Activated T-helper 1 cell treated with anti-CD3 and anti-CD28 coated beads, Interleukin-2, amount 50 U/mL, for 16 hours (primary cell): ENCODE results near the gene ADD1.
"Not testable (repeated sequence)": the region's sequence is repeated elsewhere in the genome, so short reads cannot be mapped to it uniquely, and the experiment has no call there.

ENCODE experiments used
- DNase-seq, 2 donors: peaks; one replicate each; pipeline ENCODE4 v3.0.0-alpha.2; 2020; ENCODE audit warnings: low read depth in 1 of 2, low spot score in 1 of 2

The ADD1 gene

DNA sequence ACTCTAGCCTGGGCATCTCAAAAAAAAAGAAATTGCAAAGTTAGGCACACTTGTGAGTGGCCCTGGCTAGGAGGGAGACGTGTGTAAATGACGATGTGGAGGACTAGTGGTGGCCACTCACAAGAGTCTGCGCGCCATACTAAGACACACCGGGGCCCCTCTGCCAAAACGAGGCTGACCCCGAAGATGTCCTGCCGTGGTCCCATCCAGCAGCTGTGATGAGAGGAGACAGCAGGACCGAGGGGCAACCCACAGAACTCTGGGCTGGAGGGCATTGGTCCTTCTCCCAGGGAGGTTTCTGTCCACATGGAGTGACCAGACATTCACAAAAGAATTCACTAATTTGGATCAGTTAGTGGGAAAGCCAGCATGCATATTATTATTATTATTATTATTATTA is 72.1 kb downstream of the ADD1 start:
- no peak for DNase-seq

DNA sequence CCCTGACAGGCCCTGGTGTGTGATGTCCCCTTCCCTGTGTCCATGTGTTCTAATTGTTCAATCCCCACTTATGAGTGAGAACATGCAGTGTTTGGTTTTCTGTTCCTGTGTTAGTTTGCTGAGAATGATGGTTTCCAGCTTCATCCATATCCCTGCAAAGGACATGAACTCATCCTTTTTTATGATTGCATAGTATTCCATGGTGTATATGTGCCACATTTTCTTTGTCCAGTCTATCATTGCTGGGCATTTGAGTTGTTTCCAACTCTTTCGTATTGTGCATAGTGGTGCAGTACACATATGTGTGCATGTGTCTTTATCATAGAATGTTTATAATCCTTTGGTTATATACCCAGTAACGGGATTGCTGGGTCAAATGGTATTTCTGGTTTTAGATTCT is 73.1 kb downstream of the ADD1 start:
- not testable (repeated sequence) for DNase-seq

GRCh38 chr4:2918300-2918699 is 74.7 kb downstream of the ADD1 start:
- DNase-seq = not testable (repeated sequence)

- not testable (repeated sequence) for DNase-seq
Observed at GRCh38 chr4:2918714-2919113, 75.1 kb downstream of the ADD1 start.

GRCh38 chr4:2922453-2923101 is 78.9 kb downstream of the ADD1 start:
- not testable (repeated sequence) for DNase-seq

GRCh38 chr4:2923141-2923551 is 79.5 kb downstream of the ADD1 start:
- no peak for DNase-seq

DNA sequence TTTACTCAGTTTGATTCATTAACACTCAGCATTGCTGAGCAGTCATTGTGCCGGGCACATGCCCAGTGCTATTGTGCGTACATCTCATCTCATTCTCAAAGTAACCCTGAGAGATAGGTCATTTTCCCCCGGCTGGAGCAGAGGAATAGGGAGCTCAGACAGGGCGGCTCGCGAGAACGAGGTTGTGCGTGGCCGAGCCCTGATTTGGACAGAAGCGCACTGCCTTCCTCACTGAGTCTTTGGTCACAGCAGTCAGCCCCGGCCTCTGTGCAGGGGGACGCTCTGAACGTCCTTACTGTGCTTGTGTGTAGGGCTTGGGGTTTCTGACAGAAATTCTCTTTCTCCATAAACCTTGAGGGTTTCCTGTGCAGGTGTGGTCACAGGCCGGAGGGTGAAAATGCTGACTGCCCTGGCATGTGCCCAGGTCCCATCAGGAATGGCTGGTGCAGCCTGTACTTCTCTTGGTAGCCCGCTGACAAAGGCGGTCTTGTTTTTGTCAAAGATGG is 80.1 kb downstream of the ADD1 start:
- no peak for DNase-seq

GRCh38 chr4:2924286-2924685 is 80.6 kb downstream of the ADD1 start:
- DNase-seq = no peak

- no peak for DNase-seq
Observed at GRCh38 chr4:2924765-2925301, 81.2 kb downstream of the ADD1 start.

GRCh38 chr4:2925496-2925895 is 81.9 kb downstream of the ADD1 start:
- no peak for DNase-seq

DNA sequence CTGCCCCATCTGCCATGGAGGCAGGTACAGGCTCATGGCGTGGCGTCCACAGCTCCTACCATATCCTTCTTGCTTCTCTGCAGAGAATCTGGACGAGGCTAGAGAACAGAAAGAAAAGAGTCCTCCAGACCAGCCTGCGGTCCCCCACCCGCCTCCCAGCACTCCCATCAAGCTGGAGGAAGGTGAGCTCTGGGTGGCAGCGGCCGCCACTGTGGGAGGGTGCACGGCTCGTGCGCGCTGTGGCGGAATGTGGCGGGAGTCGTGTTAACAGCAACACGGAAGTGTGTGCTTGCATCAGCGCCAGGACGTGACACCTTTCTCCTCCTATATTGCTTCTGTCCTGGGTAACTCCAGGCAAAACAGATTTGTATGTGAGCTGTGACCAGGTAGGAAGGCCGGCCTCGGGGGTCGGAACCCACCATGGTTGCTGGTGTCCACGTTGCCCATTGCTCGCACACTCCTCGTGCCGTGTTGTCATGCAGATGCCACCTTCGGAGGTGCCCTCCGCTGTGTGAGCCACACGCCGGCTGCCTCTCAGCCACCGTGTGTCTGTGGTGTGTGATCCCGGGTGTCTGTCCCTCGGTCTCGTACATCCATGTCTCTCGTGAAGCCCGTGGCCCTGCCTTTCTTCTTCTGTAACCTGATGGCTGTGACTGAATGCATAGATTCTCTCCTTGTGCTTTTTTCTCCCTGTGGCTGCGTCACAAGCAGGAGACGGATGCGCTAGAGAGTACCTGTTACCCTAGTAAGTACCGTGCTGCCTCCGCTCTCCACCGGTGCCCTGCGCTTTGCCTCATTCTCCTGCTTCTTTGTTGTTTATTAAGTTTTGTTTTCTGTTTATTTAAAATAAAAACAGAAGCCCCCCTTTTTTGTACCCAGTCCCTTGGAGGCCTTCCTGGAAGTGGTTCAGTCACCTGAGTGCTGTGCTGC is 82.6 kb downstream of the ADD1 start:
- DNase-seq = no peak

DNA sequence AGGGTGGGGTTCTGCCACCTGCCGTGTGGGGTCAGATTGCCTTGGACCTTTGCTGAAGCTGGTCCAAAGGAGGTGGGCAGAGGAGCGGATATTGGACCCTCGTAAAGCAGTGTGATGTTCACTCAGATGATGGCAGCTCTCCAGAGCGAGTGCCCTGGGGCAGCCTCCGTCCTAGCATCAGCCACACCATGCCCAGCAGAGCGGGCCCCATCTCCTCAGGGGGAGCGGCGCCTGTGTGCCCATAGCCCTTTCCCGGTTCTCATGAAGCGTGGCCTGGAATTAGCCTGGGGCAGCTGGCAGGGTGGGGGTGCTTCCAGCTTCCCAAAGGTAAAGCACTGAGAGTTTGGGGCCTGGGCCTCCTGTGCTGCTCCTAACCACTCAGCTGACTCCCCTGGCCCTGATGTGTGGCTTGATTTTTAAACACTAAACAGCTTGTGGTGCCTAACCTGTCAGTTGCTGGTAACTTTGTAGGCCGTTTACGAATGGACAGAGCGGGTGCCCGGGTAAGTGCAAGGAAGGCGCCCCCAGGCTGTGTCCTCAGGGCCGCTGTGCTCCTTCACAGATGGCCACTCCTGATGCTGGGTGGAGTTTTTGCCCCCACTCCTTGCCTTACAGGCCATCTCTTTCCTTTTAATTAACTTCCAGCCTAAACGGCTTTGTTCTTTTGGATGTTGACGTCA is 83.5 kb downstream of the ADD1 start:
- no peak for DNase-seq

DNA sequence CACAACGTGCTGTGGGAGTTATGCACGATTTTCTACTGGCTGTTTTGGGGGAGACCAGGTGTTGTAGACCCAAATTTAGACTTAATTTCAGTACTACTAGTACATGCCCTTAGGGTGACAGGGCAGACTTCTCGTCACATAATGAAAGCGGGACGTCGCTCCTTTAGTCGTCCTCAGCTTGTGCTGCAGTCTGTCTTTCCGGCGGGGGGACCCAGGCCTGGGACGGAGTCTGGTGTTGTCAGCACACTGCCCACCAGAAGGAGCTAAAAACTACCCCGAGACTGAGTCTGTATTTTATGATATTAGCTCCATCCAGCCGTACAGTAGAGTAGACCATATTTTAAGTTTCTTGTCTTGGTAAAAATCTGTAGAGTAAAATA is 84.0 kb downstream of the ADD1 start:
- DNase-seq = no peak

DNA sequence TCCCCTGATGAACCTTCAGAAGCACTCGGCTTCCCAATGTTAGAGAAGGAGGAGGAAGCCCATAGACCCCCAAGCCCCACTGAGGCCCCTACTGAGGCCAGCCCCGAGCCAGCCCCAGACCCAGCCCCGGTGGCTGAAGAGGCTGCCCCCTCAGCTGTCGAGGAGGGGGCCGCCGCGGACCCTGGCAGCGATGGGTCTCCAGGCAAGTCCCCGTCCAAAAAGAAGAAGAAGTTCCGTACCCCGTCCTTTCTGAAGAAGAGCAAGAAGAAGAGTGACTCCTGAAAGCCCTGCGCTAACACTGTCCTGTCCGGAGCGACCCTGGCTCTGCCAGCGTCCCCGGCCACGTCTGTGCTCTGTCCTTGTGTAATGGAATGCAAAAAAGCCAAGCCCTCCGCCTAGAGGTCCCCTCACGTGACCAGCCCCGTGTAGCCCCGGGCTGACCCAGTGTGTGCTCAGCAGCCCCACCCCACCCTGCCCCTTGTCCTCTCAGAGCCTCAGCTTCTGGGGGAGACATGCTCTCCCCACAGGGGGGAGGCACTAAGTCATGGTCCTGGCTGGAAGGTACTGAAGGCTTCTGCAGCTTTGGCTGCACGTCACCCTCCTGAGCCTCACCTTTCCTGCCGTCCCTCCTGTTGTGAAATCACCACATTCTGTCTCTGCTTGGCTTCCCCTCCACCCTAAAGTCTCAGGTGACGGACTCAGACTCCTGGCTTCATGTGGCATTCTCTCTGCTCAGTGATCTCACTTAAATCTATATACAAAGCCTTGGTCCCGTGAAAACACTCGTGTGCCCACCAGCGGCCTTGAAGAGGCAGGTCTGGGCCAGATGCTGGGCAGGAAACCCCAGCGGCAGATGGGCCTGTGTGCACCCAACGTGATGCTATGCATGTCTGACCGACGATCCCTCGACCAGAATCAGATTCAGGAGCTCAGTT is 84.9 kb downstream of the ADD1 start:
- no peak for DNase-seq

DNA sequence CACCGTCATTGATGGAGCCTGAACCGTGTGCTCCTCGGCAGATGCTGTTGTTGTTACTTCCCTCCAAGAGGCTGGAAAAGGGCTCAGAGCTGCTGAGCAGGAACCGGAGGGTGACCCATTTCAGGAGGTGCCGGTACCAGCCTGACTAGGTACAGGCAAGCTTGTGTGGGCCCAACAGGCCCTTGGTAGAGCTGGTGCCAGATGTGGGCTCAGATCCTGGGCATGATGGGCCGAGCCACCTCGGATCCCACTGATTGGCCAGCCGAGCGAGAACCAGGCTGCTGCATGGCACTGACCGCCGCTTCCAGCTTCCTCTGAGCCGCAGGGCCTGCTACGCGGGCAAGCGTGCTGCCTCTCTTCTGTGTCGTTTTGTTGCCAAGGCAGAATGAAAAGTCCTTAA is 85.8 kb downstream of the ADD1 start:
- no peak for DNase-seq

GRCh38 chr4:2930135-2930757 is 86.6 kb downstream of the ADD1 start:
- DNase-seq = no peak

DNA sequence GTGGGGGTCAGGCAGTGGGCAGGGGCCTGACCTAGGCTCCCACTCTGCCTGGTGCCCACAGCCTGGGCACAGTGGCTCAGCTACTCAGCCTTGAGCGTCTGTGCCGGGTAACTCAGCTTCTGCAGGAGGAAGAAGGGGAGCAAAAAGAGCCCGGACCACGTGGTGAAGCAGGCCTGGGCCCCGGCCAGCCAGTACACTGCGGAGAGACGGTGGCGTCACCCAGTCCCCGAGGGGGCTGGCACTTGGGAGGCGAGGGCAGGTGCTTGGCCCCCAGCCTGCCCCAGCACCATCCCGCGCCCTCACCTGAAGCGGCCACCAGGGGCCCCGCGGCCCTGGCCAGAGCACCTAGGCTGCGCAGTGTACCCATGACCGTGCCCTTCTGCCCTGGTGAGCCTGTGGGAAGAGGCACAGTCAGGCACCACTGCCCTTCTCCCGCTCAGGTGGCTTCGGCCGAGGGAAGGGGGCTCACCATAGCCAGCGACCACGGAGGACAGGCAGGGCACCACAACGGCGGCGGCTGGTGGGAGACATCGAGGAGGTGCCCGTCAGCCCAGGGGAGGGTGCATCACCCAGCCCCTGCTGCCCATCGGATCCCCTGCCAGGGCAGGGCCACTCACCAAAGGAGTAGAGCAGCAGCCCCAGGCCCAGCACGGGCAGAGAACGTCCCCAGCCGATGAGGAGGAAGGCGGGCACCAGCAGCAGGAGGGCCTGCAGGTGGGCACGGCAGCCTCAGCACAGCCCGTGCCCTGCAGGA is 87.3 kb downstream of the ADD1 start:
- no peak for DNase-seq

GRCh38 chr4:2931512-2932301 is 88.1 kb downstream of the ADD1 start:
- DNase-seq = no peak
